Measurements from ENCODE around the gene EVI2B. TPM values are rescaled to one million over a fixed set of nuclear protein-coding genes. Genes with fewer than 3 reads are reported as not detected.

The EVI2B gene
- total RNA-seq, 1 donor from 2014 or later: not detected

DNA sequence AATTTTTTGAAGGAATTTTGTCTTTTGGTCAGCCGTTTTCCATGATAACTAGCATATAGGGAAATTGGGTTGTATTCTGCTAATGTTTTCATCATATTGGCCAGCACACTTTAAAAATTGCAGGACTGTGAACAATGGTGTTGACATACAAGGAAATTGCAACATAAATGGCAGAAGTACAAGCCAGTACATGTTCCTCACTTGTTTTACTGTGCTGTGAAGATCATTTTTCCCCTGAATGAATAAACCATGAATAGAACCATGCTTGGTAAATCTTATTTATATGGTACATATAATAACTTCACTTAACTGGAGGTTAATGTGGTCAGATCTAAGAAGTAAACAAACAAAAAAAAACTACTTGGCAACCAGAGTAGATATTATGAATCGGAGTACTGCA, 39.6 kb downstream of the EVI2B start:
- H3K27ac Mint-ChIP-seq: no peak overlapping the region
- H3K4me3 Mint-ChIP-seq: no peak overlapping the region
- H3F3A ChIP-seq (ENCODE audit: low read depth): no peaks in the 10 kb centered on the region
- no peak for TF ChIP-seq EZH2 (IDR thresholded peaks at IDR 0.05)
- DNase-seq (ENCODE audit: low spot score): no peak
- H3K4me3 ChIP-seq: no peak overlapping the region
- H3K9me3 ChIP-seq (ENCODE audit: low read depth): no peaks in the 10 kb centered on the region
- no peaks in the 10 kb centered on the region for H3K27me3 ChIP-seq
- no peaks in the 10 kb centered on the region for H3K79me2 ChIP-seq (ENCODE audit: low read depth)
- peaks cover 8% of the 10 kb centered on the region for H3K4me1 Mint-ChIP-seq
- no peaks in the 10 kb centered on the region for H4K20me1 ChIP-seq (ENCODE audit: low read depth)
- peaks cover 31% of the 10 kb centered on the region for H3K36me3 Mint-ChIP-seq
- H3K9me3 Mint-ChIP-seq: no peaks in the 10 kb centered on the region
- peaks cover 3% of the 10 kb centered on the region for H3K4me1 ChIP-seq
- no peak overlapping the region for H3K4me2 ChIP-seq
- H3K36me3 ChIP-seq: peaks cover 2% of the 10 kb centered on the region
- H2AFZ ChIP-seq (replicated peaks): no peak overlapping the region
- no peaks in the 10 kb centered on the region for H3K27me3 Mint-ChIP-seq (ENCODE audit: insufficient read depth, low read depth)
- H3K27ac ChIP-seq: no peak overlapping the region
- no peak overlapping the region for H3K9ac ChIP-seq

DNA sequence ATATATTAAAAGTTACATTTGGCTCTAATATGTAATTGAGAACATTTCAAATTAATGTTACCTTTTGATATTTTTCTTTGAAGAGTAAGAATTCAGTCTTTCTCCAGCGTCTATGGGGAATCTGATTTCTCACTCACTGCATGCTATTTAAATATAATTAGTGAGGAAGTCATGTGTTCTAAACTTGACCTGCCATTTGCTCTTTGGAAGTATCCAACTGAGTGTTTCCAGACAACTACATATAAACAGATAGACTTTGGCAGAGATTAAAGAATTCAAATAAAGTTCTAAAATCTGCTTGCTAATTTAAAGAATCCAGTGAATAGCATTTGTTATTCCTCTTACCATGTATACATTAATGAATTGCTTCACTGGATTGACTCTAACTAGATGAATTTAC, 40.3 kb downstream of the EVI2B start:
- no peaks in the 10 kb centered on the region for H3K27me3 ChIP-seq

DNA sequence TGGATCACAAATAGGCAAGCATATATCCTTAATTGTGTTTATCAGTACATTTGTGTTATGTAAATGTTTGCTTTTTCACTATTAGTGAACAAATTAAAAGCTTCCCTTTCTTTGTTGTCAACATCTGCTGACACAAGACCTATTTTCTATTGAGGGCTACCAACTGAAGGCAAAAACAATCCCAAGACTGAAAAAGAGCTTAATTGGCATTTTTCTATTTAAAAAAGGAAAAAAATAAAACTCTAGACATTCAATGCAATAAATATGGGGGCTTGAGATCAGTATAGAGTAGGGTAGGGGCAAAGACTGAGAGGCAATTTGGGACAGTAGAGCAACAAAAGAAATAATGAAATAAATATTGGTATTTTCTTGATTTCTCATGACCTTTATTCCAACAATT, 41.1 kb downstream of the EVI2B start:
- H3K4me3 Mint-ChIP-seq: no peak overlapping the region
- no peaks in the 10 kb centered on the region for H3K79me2 ChIP-seq (ENCODE audit: low read depth)
- H3K36me3 Mint-ChIP-seq: peaks cover 33% of the 10 kb centered on the region

More for the DNA sequence above, 40.3 kb downstream of the EVI2B start:
- H3K9me3 Mint-ChIP-seq: no peaks in the 10 kb centered on the region
- H3K36me3 Mint-ChIP-seq: peaks cover 34% of the 10 kb centered on the region
- H3K4me3 ChIP-seq: no peak overlapping the region
- no peaks in the 10 kb centered on the region for H3K9me3 ChIP-seq (ENCODE audit: low read depth)
- no peaks in the 10 kb centered on the region for H4K20me1 ChIP-seq (ENCODE audit: low read depth)
- no peak overlapping the region for H3K9ac ChIP-seq
- H3F3A ChIP-seq (ENCODE audit: low read depth): no peaks in the 10 kb centered on the region
- peaks cover 12% of the 10 kb centered on the region for H3K4me1 Mint-ChIP-seq
- DNase-seq (ENCODE audit: low spot score): no peak
- H2AFZ ChIP-seq (replicated peaks): no peak overlapping the region
- H3K27ac ChIP-seq: no peak overlapping the region
- H3K36me3 ChIP-seq: peaks cover 2% of the 10 kb centered on the region
- no peak overlapping the region for H3K27ac Mint-ChIP-seq
- no peak overlapping the region for H3K4me3 Mint-ChIP-seq
- no peaks in the 10 kb centered on the region for H3K79me2 ChIP-seq (ENCODE audit: low read depth)
- no peak overlapping the region for H3K4me2 ChIP-seq
- no peaks in the 10 kb centered on the region for H3K4me1 ChIP-seq
- TF ChIP-seq EZH2phosphoT487 (IDR thresholded peaks at IDR 0.05): no peak
- no peak for TF ChIP-seq EZH2 (IDR thresholded peaks at IDR 0.05)
- TF ChIP-seq, protein P1, sequence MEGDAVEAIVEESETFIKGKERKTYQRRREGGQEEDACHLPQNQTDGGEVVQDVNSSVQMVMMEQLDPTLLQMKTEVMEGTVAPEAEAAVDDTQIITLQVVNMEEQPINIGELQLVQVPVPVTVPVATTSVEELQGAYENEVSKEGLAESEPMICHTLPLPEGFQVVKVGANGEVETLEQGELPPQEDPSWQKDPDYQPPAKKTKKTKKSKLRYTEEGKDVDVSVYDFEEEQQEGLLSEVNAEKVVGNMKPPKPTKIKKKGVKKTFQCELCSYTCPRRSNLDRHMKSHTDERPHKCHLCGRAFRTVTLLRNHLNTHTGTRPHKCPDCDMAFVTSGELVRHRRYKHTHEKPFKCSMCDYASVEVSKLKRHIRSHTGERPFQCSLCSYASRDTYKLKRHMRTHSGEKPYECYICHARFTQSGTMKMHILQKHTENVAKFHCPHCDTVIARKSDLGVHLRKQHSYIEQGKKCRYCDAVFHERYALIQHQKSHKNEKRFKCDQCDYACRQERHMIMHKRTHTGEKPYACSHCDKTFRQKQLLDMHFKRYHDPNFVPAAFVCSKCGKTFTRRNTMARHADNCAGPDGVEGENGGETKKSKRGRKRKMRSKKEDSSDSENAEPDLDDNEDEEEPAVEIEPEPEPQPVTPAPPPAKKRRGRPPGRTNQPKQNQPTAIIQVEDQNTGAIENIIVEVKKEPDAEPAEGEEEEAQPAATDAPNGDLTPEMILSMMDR (IDR thresholded peaks at IDR 0.05): no peak
- no peaks in the 10 kb centered on the region for H3K27me3 Mint-ChIP-seq (ENCODE audit: insufficient read depth, low read depth)

DNA sequence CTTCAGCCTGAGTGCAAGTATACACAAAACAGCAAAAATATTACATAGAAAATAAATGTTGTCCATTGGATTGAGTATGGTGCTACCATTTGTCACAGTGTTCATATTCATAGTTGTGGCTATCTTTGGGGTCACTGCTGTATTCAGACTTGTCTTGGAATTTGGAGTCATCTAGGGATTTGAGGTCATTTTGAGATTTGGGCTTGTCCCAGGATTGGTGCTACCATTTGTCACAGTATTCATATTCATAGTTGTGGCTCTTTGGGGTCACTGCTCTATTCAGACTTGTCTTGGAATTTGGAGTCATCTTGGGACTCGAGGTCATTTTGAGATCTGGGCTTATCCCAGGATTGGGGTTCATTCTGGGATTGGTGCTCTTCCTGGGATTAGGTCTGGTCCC, 41.6 kb downstream of the EVI2B start:
- H3K27me3 Mint-ChIP-seq (ENCODE audit: insufficient read depth, low read depth): no peaks in the 10 kb centered on the region
- Histone ChIP-seq H3K4me1 (no peaks in the 10 kb centered on the region), H3K9me3 (ENCODE audit: low read depth) (no peaks in the 10 kb centered on the region), H3F3A (ENCODE audit: low read depth) (no peaks in the 10 kb centered on the region), H4K20me1 (ENCODE audit: low read depth) (no peaks in the 10 kb centered on the region), H2AFZ (replicated peaks) (no peak overlapping the region), H3K27me3 (no peaks in the 10 kb centered on the region), H3K36me3 (peaks cover 3% of the 10 kb centered on the region), H3K9ac (no peak overlapping the region), H3K4me2 (no peak overlapping the region), H3K4me3 (no peak overlapping the region), H3K27ac (no peak overlapping the region), H3K79me2 (ENCODE audit: low read depth) (no peaks in the 10 kb centered on the region)
- no peaks in the 10 kb centered on the region for H3K9me3 Mint-ChIP-seq
- H3K4me1 Mint-ChIP-seq: peaks cover 12% of the 10 kb centered on the region
- H3K27ac Mint-ChIP-seq: no peak overlapping the region
- peaks cover 38% of the 10 kb centered on the region for H3K36me3 Mint-ChIP-seq
- no peak for DNase-seq (ENCODE audit: low spot score)
- H3K4me3 Mint-ChIP-seq: no peak overlapping the region
- TF ChIP-seq EZH2phosphoT487 (IDR thresholded peaks at IDR 0.05) (no peak), EZH2 (IDR thresholded peaks at IDR 0.05) (no peak)
- TF ChIP-seq, protein P1 (IDR thresholded peaks at IDR 0.05): no peak

More for the DNA sequence above, 41.1 kb downstream of the EVI2B start:
- peaks cover 2% of the 10 kb centered on the region for H3K36me3 ChIP-seq
- H3K9ac ChIP-seq: no peak overlapping the region
- no peaks in the 10 kb centered on the region for H3K9me3 ChIP-seq (ENCODE audit: low read depth)
- H3K4me1 ChIP-seq: no peaks in the 10 kb centered on the region
- H3K9me3 Mint-ChIP-seq: no peaks in the 10 kb centered on the region
- DNase-seq (ENCODE audit: low spot score): no peak
- H4K20me1 ChIP-seq (ENCODE audit: low read depth): no peaks in the 10 kb centered on the region
- H3K27ac ChIP-seq: no peak overlapping the region
- no peak overlapping the region for H3K4me2 ChIP-seq
- no peak overlapping the region for H2AFZ ChIP-seq (replicated peaks)
- no peaks in the 10 kb centered on the region for H3K27me3 Mint-ChIP-seq (ENCODE audit: insufficient read depth, low read depth)
- H3F3A ChIP-seq (ENCODE audit: low read depth): no peaks in the 10 kb centered on the region
- TF ChIP-seq, protein P1 (IDR thresholded peaks at IDR 0.05): no peak
- TF ChIP-seq EZH2 (IDR thresholded peaks at IDR 0.05): no peak
- no peak for TF ChIP-seq EZH2phosphoT487 (IDR thresholded peaks at IDR 0.05)
- H3K4me3 ChIP-seq: no peak overlapping the region
- H3K4me1 Mint-ChIP-seq: peaks cover 12% of the 10 kb centered on the region
- no peak overlapping the region for H3K27ac Mint-ChIP-seq
- H3K27me3 ChIP-seq: no peaks in the 10 kb centered on the region
